Measurements from ENCODE around the gene FGF8. TPM values are rescaled to one million over a fixed set of nuclear protein-coding genes. Genes with fewer than 3 reads are reported as not detected.

The FGF8 gene
- total RNA-seq: not detected

- peaks cover 8% of the 10 kb centered on the region for H3K27me3 ChIP-seq
- no peaks in the 10 kb centered on the region for H3K36me3 ChIP-seq
- DNase-seq (ENCODE audit: extremely low spot score in 2 of 2): no peak
- H3K27ac ChIP-seq: no peak within 1 kb of the TSS
- intact Hi-C loops (cut with DNase I): loop anchor here (10.0 kb wide), 1 partner anchor 171 kb away; no protein-coding TSS in a partner anchor
- no peaks in the 10 kb centered on the region for H3K9me3 ChIP-seq
- H3K4me3 ChIP-seq: peak within 1 kb of the TSS in 1 of 2 donors; percentile 49
- TF ChIP-seq POLR2A (IDR thresholded peaks at IDR 0.05) (no peak), POLR2AphosphoS5 (IDR thresholded peaks at IDR 0.05; ENCODE audit: insufficient read depth in 1 of 2, low read depth in 1 of 2) (no peak), CTCF (IDR thresholded peaks at IDR 0.05) (no peak)
- peaks cover 46% of the 10 kb centered on the region for H3K4me1 ChIP-seq
These were observed at the start of gene FGF8 for GRCh38 chr10:101775273-101776160. TSS of gene FGF8 (minus strand) at chr10:101776114. CDS start at chr10:101775900, 214 bp downstream.

- Histone ChIP-seq H3K9me3 (no peaks in the 10 kb centered on the region), H3K36me3 (no peaks in the 10 kb centered on the region)
- no peak for DNase-seq (ENCODE audit: extremely low spot score in 2 of 2)
These were observed 48.8 kb upstream of the FGF8 start for GRCh38 chr10:101824736-101825135.

GRCh38 chr10:101818872-101819633, 43.1 kb upstream of the FGF8 start:
- intact Hi-C loops (cut with DNase I): no loop called here
- Histone ChIP-seq H3K4me1 (peaks cover 27% of the 10 kb centered on the region), H3K9me3 (no peaks in the 10 kb centered on the region), H3K27ac (peak overlapping the region; percentile 99), H3K27me3 (no peaks in the 10 kb centered on the region), H3K4me3 (peak overlapping the region; percentile 73 to 99), H3K36me3 (no peaks in the 10 kb centered on the region)
- TF ChIP-seq POLR2A (IDR thresholded peaks at IDR 0.05) (peak in 1 of 2 donors; percentile 1), CTCF (IDR thresholded peaks at IDR 0.05) (no peak)
- peak in 1 of 2 donors; percentile 89 for DNase-seq (ENCODE audit: extremely low spot score in 2 of 2)

More at GRCh38 chr10:101824736-101825135, 48.8 kb upstream of the FGF8 start:
- Histone ChIP-seq H3K4me3 (no peak overlapping the region), H3K27ac (no peak overlapping the region), H3K4me1 (peaks cover 5% of the 10 kb centered on the region), H3K27me3 (no peaks in the 10 kb centered on the region)
- TF ChIP-seq POLR2AphosphoS5 (IDR thresholded peaks at IDR 0.05; ENCODE audit: insufficient read depth in 1 of 2, low read depth in 1 of 2) (no peak), POLR2A (IDR thresholded peaks at IDR 0.05) (no peak), CTCF (IDR thresholded peaks at IDR 0.05) (no peak)
- intact Hi-C loops (cut with DNase I): no loop called here

- intact Hi-C loops (cut with DNase I): no loop called here
- peak; percentile 80 to 99 for TF ChIP-seq POLR2A (IDR thresholded peaks at IDR 0.05)
- TF ChIP-seq POLR2AphosphoS5 (IDR thresholded peaks at IDR 0.05; ENCODE audit: insufficient read depth in 1 of 2, low read depth in 1 of 2): peak; percentile 98 to 100
- TF ChIP-seq CTCF (IDR thresholded peaks at IDR 0.05): no peak
These were observed 42.4 kb upstream of the FGF8 start, which contains the start of gene OGA for GRCh38 chr10:101818119-101818871. TSS of gene OGA (minus strand) at chr10:101818444. CDS start at chr10:101818022, 422 bp downstream.

More at GRCh38 chr10:101818119-101818871, 42.4 kb upstream of the FGF8 start, which contains the start of gene OGA:
- DNase-seq (ENCODE audit: extremely low spot score in 2 of 2): peak; percentile 99 to 100
- peaks cover 0 to 2% of the 10 kb centered on the region in 2 donors for H3K36me3 ChIP-seq
- no peaks in the 10 kb centered on the region for H3K9me3 ChIP-seq
- peaks cover 35% of the 10 kb centered on the region for H3K4me1 ChIP-seq
- H3K27ac ChIP-seq: peak within 1 kb of the TSS; percentile 99
- no peaks in the 10 kb centered on the region for H3K27me3 ChIP-seq
- H3K4me3 ChIP-seq: peak within 1 kb of the TSS; percentile 73 to 99

Measured in vagina (tissue), 2 donors.